Measurements from ENCODE around the gene CCNA1.

CCNA1 gene

GRCh38 chr13:36450534-36450933, 18.2 kb downstream of the CCNA1 start:
- no peak overlapping the region for H3K4me3 ChIP-seq (ENCODE audit: low read depth, low read length)

- H3K4me3 ChIP-seq (ENCODE audit: low read depth, low read length), result no peak overlapping the region
These were observed 21.2 kb downstream of the CCNA1 start for GRCh38 chr13:36453516-36453915.

- no peak overlapping the region for H3K4me3 ChIP-seq (ENCODE audit: low read depth, low read length)
These were observed 21.8 kb downstream of the CCNA1 start for GRCh38 chr13:36454121-36454520.

- no peak overlapping the region for H3K4me3 ChIP-seq (ENCODE audit: low read depth, low read length)
These were observed 22.7 kb downstream of the CCNA1 start for GRCh38 chr13:36454987-36455386.

- H3K4me3 ChIP-seq (ENCODE audit: low read depth, low read length), result no peak overlapping the region
These were observed 24.3 kb downstream of the CCNA1 start for GRCh38 chr13:36456577-36456976.

GRCh38 chr13:36461506-36461905, 29.2 kb downstream of the CCNA1 start:
- H3K4me3 ChIP-seq (ENCODE audit: low read depth, low read length), result no peak overlapping the region

GRCh38 chr13:36475468-36475867, 43.2 kb downstream of the CCNA1 start:
- no peak overlapping the region for H3K4me3 ChIP-seq (ENCODE audit: low read depth, low read length)

- H3K4me3 ChIP-seq (ENCODE audit: low read depth, low read length), result no peak overlapping the region
These were observed 44.4 kb downstream of the CCNA1 start for GRCh38 chr13:36476661-36477060.

- no peak overlapping the region for H3K4me3 ChIP-seq (ENCODE audit: low read depth, low read length)
These were observed 48.6 kb downstream of the CCNA1 start for GRCh38 chr13:36480726-36481427.

- no peak overlapping the region for H3K4me3 ChIP-seq (ENCODE audit: low read depth, low read length)
These were observed 57.8 kb downstream of the CCNA1 start for GRCh38 chr13:36490055-36490454.
